Thoracic aorta (tissue), 2 donors: ENCODE data around the gene EIF4A2. TPM values are rescaled to one million over a fixed set of nuclear protein-coding genes. Genes with fewer than 3 reads are reported as not detected.
A peak's percentile ranks its signal among the peaks of the same experiment; 100 is the strongest.
"Not testable (repeated sequence)": the region's sequence is repeated elsewhere in the genome, so short reads cannot be mapped to it uniquely, and the experiment has no call there.

Source experiments
- ATAC-seq: fragments of 150-250 bp; one replicate; pipeline ENCODE4 v1.8.0; 2017; ENCODE audit warnings: low read depth; ENCODE audit not compliant: insufficient number of reproducible peaks, low FRiP score
- DNase-seq: peaks from one replicate; pipeline ENCODE4 v3.0.0-alpha.2; 2020; ENCODE audit warnings: low spot score
- H3K27ac ChIP-seq, 2 donors: fragments of 200-600 bp; sonication (generic); 1 replicate in 1 of 2; 2 replicates in 1 of 2; pipeline ENCODE4 v1.5.1; 2016; ENCODE audit warnings: mild to moderate bottlenecking in 2 of 2, moderate library complexity in 2 of 2
- H3K27me3 ChIP-seq: fragments of 200-600 bp; sonication (generic); replicated peaks from 2 replicates; pipeline ENCODE4 v1.6.0; 2016; ENCODE audit warnings: mild to moderate bottlenecking; ENCODE audit not compliant: insufficient read depth
- H3K36me3 ChIP-seq: fragments of 200-600 bp; sonication (generic); one replicate; pipeline ENCODE4 v1.5.1; 2016
- H3K4me1 ChIP-seq, 2 donors: fragments of 200-600 bp; sonication (generic); 1 replicate in 1 of 2; 2 replicates in 1 of 2; pipeline versions ENCODE4 v1.5.1 to v1.6.0; 2016; ENCODE audit warnings: low read depth in 2 of 2, mild to moderate bottlenecking in 1 of 2; ENCODE audit not compliant: control insufficient read depth in 1 of 2
- H3K4me3 ChIP-seq: fragments of 200-600 bp; sonication (generic); 2 replicates; pipeline ENCODE4 v1.5.1; 2016; ENCODE audit warnings: mild to moderate bottlenecking
- H3K9me3 ChIP-seq: fragments of 200-600 bp; sonication (generic); 2 replicates; pipeline ENCODE4 v1.5.1; 2016
- CTCF ChIP-seq: fragments of 200-600 bp; sonication (generic); IDR thresholded peaks from one replicate; pipeline ENCODE4 v1.5.1; 2019; ENCODE audit warnings: antibody characterized with exemption
- total RNA-seq, 2 donors: library from RNA; depleted of rRNA; stranded (reverse); fragments of >200 nt; gene quantifications; one replicate each; pipeline versions ENCODE4 v1.1.0 to v1.2.3, GENCODE V29; 2016

Gene EIF4A2
- total RNA-seq, 2 donors from 2014 or later = 297 to 360 TPM

- no peaks in the 10 kb centered on the region for H3K27me3 ChIP-seq
- peak; percentile 7 for TF ChIP-seq CTCF
- H3K27ac ChIP-seq = peak within 1 kb of the TSS; percentile 79 to 85
- H3K4me3 ChIP-seq = peak within 1 kb of the TSS; percentile 99
- H3K9me3 ChIP-seq = no peaks in the 10 kb centered on the region
- no peaks in the 10 kb centered on the region for H3K36me3 ChIP-seq
- H3K4me1 ChIP-seq = peaks cover 6 to 19% of the 10 kb centered on the region in 2 donors
- peak; percentile 84 for ATAC-seq
- peak; percentile 32 for DNase-seq
These were observed 23.0 kb downstream of the EIF4A2 start, which contains the start of gene RFC4 for GRCh38 chr3:186806089-186807055. RFC4 (minus strand) TSS chr3:186806482; CDS start chr3:186804713, 1,769 bp downstream.

GRCh38 chr3:186807231-186807630 lies 23.9 kb downstream of the EIF4A2 start:
- H3K4me3 ChIP-seq = peak overlapping the region; percentile 99
- H3K4me1 ChIP-seq = peaks cover 6 to 19% of the 10 kb centered on the region in 2 donors
- H3K27me3 ChIP-seq = no peaks in the 10 kb centered on the region
- DNase-seq (no peak), ATAC-seq (no peak)
- no peak overlapping the region for H3K27ac ChIP-seq
- no peaks in the 10 kb centered on the region for H3K9me3 ChIP-seq
- TF ChIP-seq CTCF = no peak
- H3K36me3 ChIP-seq = no peaks in the 10 kb centered on the region

DNA sequence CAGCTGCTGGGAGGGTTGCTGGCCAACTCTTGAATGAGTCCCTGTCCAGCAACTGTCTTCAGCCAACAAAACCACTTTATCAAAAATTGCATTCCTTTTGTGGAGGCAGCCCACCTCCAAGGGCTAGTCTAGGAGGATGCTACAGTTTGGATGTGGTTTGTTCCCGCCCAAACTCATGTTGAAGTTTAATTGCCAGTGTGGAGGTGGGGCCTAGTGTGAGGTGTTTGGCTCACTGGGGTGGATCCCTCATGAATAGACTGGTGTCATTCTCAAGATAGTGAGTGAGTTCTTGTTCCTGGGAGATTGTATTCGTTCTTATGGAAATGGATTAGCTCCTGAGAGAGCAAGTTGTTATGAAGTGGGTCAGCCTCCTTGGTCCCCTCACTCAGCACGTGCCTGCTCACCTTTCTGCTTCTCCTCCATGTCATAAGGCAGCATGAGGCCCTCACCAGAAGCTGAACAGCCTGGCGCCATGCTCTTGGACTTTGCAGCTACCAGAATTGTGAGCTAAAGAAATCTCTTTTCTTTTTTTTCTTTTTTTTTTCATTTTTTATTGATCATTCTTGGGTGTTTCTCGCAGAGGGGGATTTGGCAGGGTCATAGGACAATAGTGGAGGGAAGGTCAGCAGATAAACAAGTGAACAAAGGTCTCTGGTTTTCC lies 27.1 kb downstream of the EIF4A2 start:
- Histone ChIP-seq H3K27me3 (no peaks in the 10 kb centered on the region), H3K36me3 (no peaks in the 10 kb centered on the region), H3K4me3 (no peak overlapping the region), H3K27ac (no peak overlapping the region), H3K9me3 (no peaks in the 10 kb centered on the region), H3K4me1 (peaks cover 3 to 13% of the 10 kb centered on the region in 2 donors)
- no peak for TF ChIP-seq CTCF
- DNase-seq (no peak), ATAC-seq (no peak)

GRCh38 chr3:186811313-186811712 lies 27.9 kb downstream of the EIF4A2 start:
- H3K9me3 ChIP-seq, H3K4me3 ChIP-seq, DNase-seq, H3K4me1 ChIP-seq, ATAC-seq, H3K27ac ChIP-seq, H3K36me3 ChIP-seq, H3K27me3 ChIP-seq: not testable (repeated sequence)

GRCh38 chr3:186814100-186814499 lies 30.7 kb downstream of the EIF4A2 start:
- no peak overlapping the region for H3K27ac ChIP-seq
- H3K27me3 ChIP-seq = no peaks in the 10 kb centered on the region
- no peak for TF ChIP-seq CTCF
- ATAC-seq (no peak), DNase-seq (no peak)
- H3K4me1 ChIP-seq = no peaks in the 10 kb centered on the region
- H3K9me3 ChIP-seq = no peaks in the 10 kb centered on the region
- H3K36me3 ChIP-seq = no peaks in the 10 kb centered on the region
- no peak overlapping the region for H3K4me3 ChIP-seq
